SK-N-SH (cell line): ENCODE measurements around the gene SORBS2. TPM values are rescaled to one million over a fixed set of nuclear protein-coding genes. Genes with fewer than 3 reads are reported as not detected.

Source experiments
- CTCF ChIA-PET: fragments of 300-600, 350-600 bp; formaldehyde crosslinking; extraction: SDS; loops from one replicate; lab custom pipeline; 2021; lab: Yijun Ruan, JAX
- POLR2A ChIA-PET: fragments of 350-600 bp; sonication (Branson Sonifier 250); formaldehyde crosslinking; extraction: SDS; loops from one replicate; lab custom pipeline; 2020; ENCODE audit warnings: antibody characterized with exemption, inconsistent platforms; lab: Yijun Ruan, JAX
- DNase-seq: peaks from one replicate; pipeline ENCODE4 v3.0.0; 2012
- H2AFZ ChIP-seq: fragments of 200-600 bp; sonication (generic); 2 replicates; pipeline ENCODE4 v1.8.1; 2016; ENCODE audit warnings: antibody characterized with exemption, mild to moderate bottlenecking, low read depth
- H3F3A ChIP-seq: fragments of 200-600 bp; sonication (generic); replicated peaks from 2 replicates; pipeline ENCODE3; 2016; ENCODE audit warnings: antibody characterized with exemption, mild to moderate bottlenecking; ENCODE audit not compliant: insufficient read depth
- H3K27ac ChIP-seq, 2 experiments: fragments of 200-500 bp in 1 of 2; fragments of 200-600 bp in 1 of 2; sonication (Bioruptor generic) in 1 of 2; sonication (generic), shearing (Covaris generic) in 1 of 2; 2 replicates each; pipeline versions ENCODE4 v1.5.1 to v1.6.1; 2014 to 2016; ENCODE audit warnings: low read depth in 2 of 2, inconsistent platforms in 1 of 2, low read length in 1 of 2, mild to moderate bottlenecking in 1 of 2, mixed read lengths in 1 of 2
- H3K27me3 ChIP-seq: fragments of 200-600 bp; sonication (generic), shearing (Covaris generic); 2 replicates; pipeline ENCODE4 v1.6.1; 2016; ENCODE audit warnings: mixed run types; ENCODE audit not compliant: insufficient read depth
- H3K36me3 ChIP-seq, 2 experiments: fragments of 200-500 bp in 1 of 2; fragments of 200-600 bp in 1 of 2; sonication (Bioruptor generic) in 1 of 2; sonication (generic) in 1 of 2; replicated peaks in 1 of 2; 2 replicates each; pipeline versions ENCODE3 to v1.5.1; 2014 to 2016; ENCODE audit warnings: low read length in 1 of 2, mild to moderate bottlenecking in 1 of 2; ENCODE audit not compliant: insufficient read depth in 2 of 2, control insufficient read depth in 1 of 2
- H3K4me1 ChIP-seq, 2 experiments: fragments of 200-500 bp in 1 of 2; fragments of 200-600 bp in 1 of 2; sonication (Bioruptor generic) in 1 of 2; sonication (generic), shearing (Covaris generic) in 1 of 2; 2 replicates each; pipeline versions ENCODE4 v1.5.1 to v1.6.1; 2014 to 2016; ENCODE audit warnings: low read depth in 1 of 2, low read length in 1 of 2, mixed run types in 1 of 2; ENCODE audit not compliant: insufficient read depth in 2 of 2, control insufficient read depth in 1 of 2
- H3K4me2 ChIP-seq: fragments of 200-600 bp; sonication (generic), shearing (Covaris generic); 2 replicates; pipeline ENCODE4 v1.6.1; 2017; ENCODE audit warnings: mixed run types
- H3K4me3 ChIP-seq, 2 experiments: fragments of 200-500 bp in 1 of 2; fragments of 200-600 bp in 1 of 2; sonication (Bioruptor generic) in 1 of 2; sonication (generic), shearing (Covaris generic) in 1 of 2; 2 replicates each; pipeline versions ENCODE4 v1.5.1 to v1.8.1; 2014 to 2016; ENCODE audit warnings: low read depth in 2 of 2, inconsistent platforms in 1 of 2, low read length in 1 of 2, mild to moderate bottlenecking in 1 of 2, mixed read lengths in 1 of 2, moderate library complexity in 1 of 2
- H3K79me2 ChIP-seq: fragments of 200-600 bp; sonication (generic); 2 replicates; pipeline ENCODE4 v1.8.1; 2017; ENCODE audit warnings: mild to moderate bottlenecking; ENCODE audit not compliant: insufficient read depth
- H3K9ac ChIP-seq: fragments of 200-600 bp; sonication (generic); 2 replicates; pipeline ENCODE4 v1.6.1; 2017; ENCODE audit warnings: mixed run types
- H3K9me2 ChIP-seq: fragments of 200-600 bp; sonication (generic); 2 replicates; pipeline ENCODE4 v1.6.1; 2017; ENCODE audit warnings: mixed run types
- H3K9me3 ChIP-seq: fragments of 200-600 bp; sonication (generic); 2 replicates; pipeline ENCODE4 v1.6.1; 2017; ENCODE audit warnings: mixed run types, mild to moderate bottlenecking, moderate library complexity
- H4K20me1 ChIP-seq: fragments of 200-600 bp; sonication (generic); 2 replicates; pipeline ENCODE4 v1.6.1; 2017; ENCODE audit warnings: mild to moderate bottlenecking, mixed run types; ENCODE audit not compliant: insufficient read depth
- CHD2 ChIP-seq: fragments of 150-350 bp; IDR thresholded peaks from 2 replicates; pipeline ENCODE4 v1.6.1; 2018; ENCODE audit warnings: low read length; ENCODE audit not compliant: partially characterized antibody
- ELF1 ChIP-seq: IDR thresholded peaks from 2 replicates; pipeline ENCODE4 v1.4.0; 2012
- EP300 ChIP-seq, 2 experiments: IDR thresholded peaks; 2 replicates each; pipeline versions ENCODE4 v1.4.0 to v1.6.1; 2012; ENCODE audit warnings: borderline replicate concordance in 1 of 2, low read depth in 1 of 2, low read length in 1 of 2
- FOSL2 ChIP-seq: IDR thresholded peaks from 2 replicates; pipeline ENCODE4 v1.4.0; 2012; ENCODE audit warnings: low read depth, mild to moderate bottlenecking, moderate library complexity, borderline replicate concordance
- FOXM1 ChIP-seq: IDR thresholded peaks from 2 replicates; pipeline ENCODE4 v1.4.0; 2012; ENCODE audit warnings: low read depth, mild to moderate bottlenecking
- MEF2A ChIP-seq: IDR thresholded peaks from 2 replicates; pipeline ENCODE4 v1.4.0; 2012; ENCODE audit warnings: low read depth, borderline replicate concordance
- NFIC ChIP-seq: IDR thresholded peaks from 2 replicates; pipeline ENCODE4 v1.4.0; 2012; ENCODE audit warnings: borderline replicate concordance
- NRF1 ChIP-seq: IDR thresholded peaks from 2 replicates; pipeline ENCODE4 v1.6.1; 2012; ENCODE audit warnings: low read depth, mild to moderate bottlenecking, low read length
- RFX5 ChIP-seq: IDR thresholded peaks from 2 replicates; pipeline ENCODE4 v1.6.1; 2012; ENCODE audit warnings: mild to moderate bottlenecking, improper control_type of control experiment, low read length
- RXRA ChIP-seq: IDR thresholded peaks from 2 replicates; pipeline ENCODE4 v1.4.0; 2012; ENCODE audit warnings: low read depth, mild to moderate bottlenecking, borderline replicate concordance
- SMC3 ChIP-seq: IDR thresholded peaks from 2 replicates; pipeline ENCODE4 v1.6.1; 2012; ENCODE audit warnings: low read depth, low read length, improper control_type of control experiment
- TAF1 ChIP-seq: IDR thresholded peaks from 2 replicates; pipeline ENCODE4 v1.6.1; 2012; ENCODE audit warnings: low read depth, mild to moderate bottlenecking, low read length, moderate library complexity, borderline replicate concordance
- TEAD4 ChIP-seq: IDR thresholded peaks from 2 replicates; pipeline ENCODE4 v1.4.0; 2012; ENCODE audit warnings: mild to moderate bottlenecking, borderline replicate concordance; ENCODE audit not compliant: insufficient read depth
- YY1 ChIP-seq: IDR thresholded peaks from 2 replicates; pipeline ENCODE4 v1.4.0; 2012; ENCODE audit warnings: low read depth, mild to moderate bottlenecking
- WGBS: methylation state at CpG from one replicate; pipeline ENCODE4 v1.1.6; 2017; ENCODE audit warnings: low lambda C conversion rate; 5-methylcytosine and 5-hydroxymethylcytosine counted together
- polyA plus RNA-seq, 3 experiments: library from polyadenylated mRNA; depleted of rRNA; stranded (reverse); fragments of >200 nt; gene quantifications; 2 replicates each; pipeline ENCODE4 v1.2.3, GENCODE V29; 2012
- TF ChIP-seq, protein P1 (sequence below): fragments of 150-350 bp; IDR thresholded peaks from 2 replicates; pipeline ENCODE4 v1.6.1; 2016; ENCODE audit warnings: mild to moderate bottlenecking, low read depth, low read length
- TF ChIP-seq, protein P2 (sequence below): IDR thresholded peaks from 2 replicates; pipeline ENCODE4 v1.4.0; 2012; ENCODE audit warnings: low read depth
- TF ChIP-seq, protein P3 (sequence below): IDR thresholded peaks from 2 replicates; pipeline ENCODE4 v1.4.0; 2012; ENCODE audit warnings: low read depth, borderline replicate concordance
- TF ChIP-seq, protein P4 (sequence below): fragments of 150-350 bp; IDR thresholded peaks from 2 replicates; pipeline ENCODE4 v1.6.1; 2017; ENCODE audit warnings: antibody characterized with exemption, low read length, low read depth, borderline replicate concordance

SORBS2 gene
- polyA plus RNA-seq, 1 of the 3 experiments (the other 2 are of a cell fraction) = 2.5 TPM

DNA sequence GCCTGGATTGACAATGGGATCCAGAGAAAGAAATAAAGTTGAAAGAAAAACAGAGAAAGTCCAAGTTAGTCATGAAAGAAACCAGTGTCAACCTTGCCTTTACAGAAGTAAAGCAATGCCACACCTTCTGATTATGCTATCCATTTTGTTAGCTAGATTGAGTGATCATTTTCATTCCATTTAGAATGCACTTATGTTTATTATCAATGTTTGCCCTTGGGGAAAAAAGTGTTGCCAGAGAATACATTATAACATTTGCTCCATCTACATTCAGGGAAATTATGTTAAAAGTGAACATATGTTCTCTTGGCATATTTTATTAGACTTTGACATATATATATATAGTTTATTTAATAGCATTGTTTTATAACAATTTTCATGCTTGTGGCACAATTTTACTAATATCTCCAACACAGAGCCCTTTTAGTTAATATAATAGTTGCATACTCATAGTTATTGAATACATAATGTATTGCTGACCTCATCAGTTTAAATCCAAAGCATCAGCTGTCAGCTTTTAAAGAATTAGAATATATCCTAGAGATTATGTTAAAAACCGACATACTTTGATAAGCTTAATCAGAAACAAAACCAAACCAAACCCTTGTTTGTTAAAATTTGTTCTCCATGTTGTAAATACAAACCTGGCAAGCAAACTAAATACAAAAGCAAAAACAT lies 134.2 kb downstream of the SORBS2 start:
- H4K20me1 ChIP-seq = no peaks in the 10 kb centered on the region
- H3K79me2 ChIP-seq = no peaks in the 10 kb centered on the region
- H3K27me3 ChIP-seq = no peaks in the 10 kb centered on the region
- DNase-seq = no peak
- ChIA-PET POLR2A (no interaction called here), CTCF (interaction anchor here (0.7 to 1.7 kb wide), 4 partner anchors 13 to 360 kb away, joined by 3 to 6 read pairs (median 3); no protein-coding TSS in a partner anchor)
- H3F3A ChIP-seq = peaks cover 6% of the 10 kb centered on the region
- H3K4me1 ChIP-seq = peaks cover 0 to 4% of the 10 kb centered on the region in 2 experiments; a peak in 2 of 4 replicates
- H3K9ac ChIP-seq = no peak overlapping the region
- WGBS = 42% methylated on average over 1 of the region's 1 CpG
- H3K27ac ChIP-seq = peak overlapping the region in 1 of 2 experiments; percentile 39; a peak in 1 of 4 replicates
- H2AFZ ChIP-seq = no peak overlapping the region
- H3K4me2 ChIP-seq = no peak overlapping the region
- no peak overlapping the region for H3K4me3 ChIP-seq
- H3K9me3 ChIP-seq = no peaks in the 10 kb centered on the region
- no peak for TF ChIP-seq RXRA
- TF ChIP-seq EP300 (IDR thresholded peaks at IDR 0.05; ENCODE audit: borderline replicate concordance in 1 of 2, low read depth in 1 of 2, low read length in 1 of 2) = peak in 1 of 2 experiments; percentile 52; a peak in 1 of 4 replicates
- H3K9me2 ChIP-seq = no peaks in the 10 kb centered on the region
- no peaks in the 10 kb centered on the region for H3K36me3 ChIP-seq

DNA sequence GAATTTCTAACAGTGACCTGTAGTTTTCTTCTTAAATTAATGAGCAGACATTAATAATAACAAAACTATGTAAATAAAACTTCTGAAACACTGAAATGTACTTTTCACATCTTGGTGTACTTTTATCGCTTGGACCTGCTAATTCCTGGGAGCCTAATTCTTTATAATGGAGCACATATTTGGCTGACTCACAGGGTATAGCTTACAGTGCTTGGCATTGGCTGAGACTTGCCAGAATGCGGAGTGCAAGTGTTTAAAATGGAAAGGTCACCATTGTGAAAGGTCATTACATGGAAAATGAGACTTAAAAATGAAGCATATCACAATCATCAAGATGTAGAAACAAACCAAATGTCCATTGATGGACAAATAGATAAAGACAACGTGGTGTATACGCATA lies 139.4 kb downstream of the SORBS2 start:
- Histone ChIP-seq H3K27ac (no peak overlapping the region), H3K9ac (no peak overlapping the region), H4K20me1 (no peaks in the 10 kb centered on the region), H3K36me3 (no peaks in the 10 kb centered on the region), H3K4me2 (no peak overlapping the region), H3K9me2 (no peaks in the 10 kb centered on the region), H3K9me3 (no peaks in the 10 kb centered on the region), H3F3A (no peaks in the 10 kb centered on the region), H3K4me1 (no peaks in the 10 kb centered on the region; a peak in 2 of 4 replicates), H2AFZ (no peak overlapping the region), H3K79me2 (no peaks in the 10 kb centered on the region), H3K27me3 (no peaks in the 10 kb centered on the region), H3K4me3 (no peak overlapping the region)
- TF ChIP-seq, protein P1, sequence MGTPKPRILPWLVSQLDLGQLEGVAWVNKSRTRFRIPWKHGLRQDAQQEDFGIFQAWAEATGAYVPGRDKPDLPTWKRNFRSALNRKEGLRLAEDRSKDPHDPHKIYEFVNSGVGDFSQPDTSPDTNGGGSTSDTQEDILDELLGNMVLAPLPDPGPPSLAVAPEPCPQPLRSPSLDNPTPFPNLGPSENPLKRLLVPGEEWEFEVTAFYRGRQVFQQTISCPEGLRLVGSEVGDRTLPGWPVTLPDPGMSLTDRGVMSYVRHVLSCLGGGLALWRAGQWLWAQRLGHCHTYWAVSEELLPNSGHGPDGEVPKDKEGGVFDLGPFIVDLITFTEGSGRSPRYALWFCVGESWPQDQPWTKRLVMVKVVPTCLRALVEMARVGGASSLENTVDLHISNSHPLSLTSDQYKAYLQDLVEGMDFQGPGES = no peak
- TF ChIP-seq TEAD4 = no peak
- TF ChIP-seq SMC3 = no peak
- no peak for TF ChIP-seq TAF1
- TF ChIP-seq CHD2 = no peak
- TF ChIP-seq EP300 (IDR thresholded peaks at IDR 0.05; ENCODE audit: borderline replicate concordance in 1 of 2, low read depth in 1 of 2, low read length in 1 of 2) = no peak
- TF ChIP-seq FOXM1 = no peak
- no peak for TF ChIP-seq RFX5
- TF ChIP-seq RXRA = no peak
- TF ChIP-seq MEF2A = no peak
- no peak for TF ChIP-seq NFIC
- TF ChIP-seq, protein P2, sequence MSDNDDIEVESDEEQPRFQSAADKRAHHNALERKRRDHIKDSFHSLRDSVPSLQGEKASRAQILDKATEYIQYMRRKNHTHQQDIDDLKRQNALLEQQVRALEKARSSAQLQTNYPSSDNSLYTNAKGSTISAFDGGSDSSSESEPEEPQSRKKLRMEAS = no peak
- no peak for TF ChIP-seq NRF1
- TF ChIP-seq, protein P3, sequence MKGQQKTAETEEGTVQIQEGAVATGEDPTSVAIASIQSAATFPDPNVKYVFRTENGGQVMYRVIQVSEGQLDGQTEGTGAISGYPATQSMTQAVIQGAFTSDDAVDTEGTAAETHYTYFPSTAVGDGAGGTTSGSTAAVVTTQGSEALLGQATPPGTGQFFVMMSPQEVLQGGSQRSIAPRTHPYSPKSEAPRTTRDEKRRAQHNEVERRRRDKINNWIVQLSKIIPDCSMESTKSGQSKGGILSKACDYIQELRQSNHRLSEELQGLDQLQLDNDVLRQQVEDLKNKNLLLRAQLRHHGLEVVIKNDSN = no peak
- TF ChIP-seq, protein P4, sequence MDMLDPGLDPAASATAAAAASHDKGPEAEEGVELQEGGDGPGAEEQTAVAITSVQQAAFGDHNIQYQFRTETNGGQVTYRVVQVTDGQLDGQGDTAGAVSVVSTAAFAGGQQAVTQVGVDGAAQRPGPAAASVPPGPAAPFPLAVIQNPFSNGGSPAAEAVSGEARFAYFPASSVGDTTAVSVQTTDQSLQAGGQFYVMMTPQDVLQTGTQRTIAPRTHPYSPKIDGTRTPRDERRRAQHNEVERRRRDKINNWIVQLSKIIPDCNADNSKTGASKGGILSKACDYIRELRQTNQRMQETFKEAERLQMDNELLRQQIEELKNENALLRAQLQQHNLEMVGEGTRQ = no peak
- no peak for TF ChIP-seq YY1
- no peak for TF ChIP-seq FOSL2
- TF ChIP-seq ELF1 = no peak
- DNase-seq = no peak
- ChIA-PET CTCF (no interaction called here), POLR2A (no interaction called here)
- 53% methylated on average over 4 of the region's 4 CpGs for WGBS
